VCaP (cell line): Measurements from ENCODE around the gene EIF4EBP3.
"Not testable (repeated sequence)": the region's sequence is repeated elsewhere in the genome, so short reads cannot be mapped to it uniquely, and the experiment has no call there.

Experiments
- H3K27ac ChIP-seq: fragments of 450-650 bp; 2 replicates; pipeline ENCODE4 v1.5.1; 2017
- TF ChIP-seq, protein P1 (sequence below): fragments of 450-650 bp; conservative IDR thresholded peaks from 2 replicates; pipeline ENCODE4 v1.5.1; 2017; ENCODE audit warnings: mild to moderate bottlenecking, moderate library complexity

EIF4EBP3 gene

GRCh38 chr5:140570058-140570457, 22.6 kb downstream of the EIF4EBP3 start:
- TF ChIP-seq, protein P1, sequence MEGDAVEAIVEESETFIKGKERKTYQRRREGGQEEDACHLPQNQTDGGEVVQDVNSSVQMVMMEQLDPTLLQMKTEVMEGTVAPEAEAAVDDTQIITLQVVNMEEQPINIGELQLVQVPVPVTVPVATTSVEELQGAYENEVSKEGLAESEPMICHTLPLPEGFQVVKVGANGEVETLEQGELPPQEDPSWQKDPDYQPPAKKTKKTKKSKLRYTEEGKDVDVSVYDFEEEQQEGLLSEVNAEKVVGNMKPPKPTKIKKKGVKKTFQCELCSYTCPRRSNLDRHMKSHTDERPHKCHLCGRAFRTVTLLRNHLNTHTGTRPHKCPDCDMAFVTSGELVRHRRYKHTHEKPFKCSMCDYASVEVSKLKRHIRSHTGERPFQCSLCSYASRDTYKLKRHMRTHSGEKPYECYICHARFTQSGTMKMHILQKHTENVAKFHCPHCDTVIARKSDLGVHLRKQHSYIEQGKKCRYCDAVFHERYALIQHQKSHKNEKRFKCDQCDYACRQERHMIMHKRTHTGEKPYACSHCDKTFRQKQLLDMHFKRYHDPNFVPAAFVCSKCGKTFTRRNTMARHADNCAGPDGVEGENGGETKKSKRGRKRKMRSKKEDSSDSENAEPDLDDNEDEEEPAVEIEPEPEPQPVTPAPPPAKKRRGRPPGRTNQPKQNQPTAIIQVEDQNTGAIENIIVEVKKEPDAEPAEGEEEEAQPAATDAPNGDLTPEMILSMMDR = no peak
- no peak overlapping the region for H3K27ac ChIP-seq

GRCh38 chr5:140570488-140570887, 23.0 kb downstream of the EIF4EBP3 start:
- H3K27ac ChIP-seq = no peak overlapping the region
- TF ChIP-seq, protein P1 = no peak

GRCh38 chr5:140571105-140571504, 23.6 kb downstream of the EIF4EBP3 start:
- TF ChIP-seq, protein P1 = no peak
- no peak overlapping the region for H3K27ac ChIP-seq

DNA sequence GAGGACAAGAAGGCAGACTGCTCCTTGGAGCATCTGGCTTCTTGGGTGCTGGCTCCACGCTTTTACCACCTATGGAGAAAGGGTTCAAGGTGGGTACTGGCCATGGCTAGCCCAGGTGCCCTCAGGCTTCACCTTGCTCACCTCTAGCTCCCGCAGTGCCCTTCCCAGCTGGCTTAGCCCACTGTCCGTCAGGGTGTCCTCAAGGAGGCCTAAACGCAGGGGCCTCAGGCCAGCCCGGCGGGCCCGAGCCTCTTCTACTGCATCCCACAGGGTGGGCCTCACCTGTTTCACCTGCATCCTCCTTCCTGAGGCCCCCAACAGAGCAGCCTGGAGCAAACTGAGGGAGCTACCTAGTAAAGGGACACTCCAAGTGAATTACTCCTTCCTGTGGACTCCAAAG, 26.2 kb downstream of the EIF4EBP3 start:
- H3K27ac ChIP-seq = no peak overlapping the region
- TF ChIP-seq, protein P1 = no peak

GRCh38 chr5:140574165-140574564, 26.7 kb downstream of the EIF4EBP3 start:
- TF ChIP-seq, protein P1 = no peak
- no peak overlapping the region for H3K27ac ChIP-seq

- no peak overlapping the region for H3K27ac ChIP-seq
- TF ChIP-seq, protein P1 = peak; percentile 26; the same call in 1 of the 2 replicates
Observed at GRCh38 chr5:140575309-140575708, 27.8 kb downstream of the EIF4EBP3 start.

DNA sequence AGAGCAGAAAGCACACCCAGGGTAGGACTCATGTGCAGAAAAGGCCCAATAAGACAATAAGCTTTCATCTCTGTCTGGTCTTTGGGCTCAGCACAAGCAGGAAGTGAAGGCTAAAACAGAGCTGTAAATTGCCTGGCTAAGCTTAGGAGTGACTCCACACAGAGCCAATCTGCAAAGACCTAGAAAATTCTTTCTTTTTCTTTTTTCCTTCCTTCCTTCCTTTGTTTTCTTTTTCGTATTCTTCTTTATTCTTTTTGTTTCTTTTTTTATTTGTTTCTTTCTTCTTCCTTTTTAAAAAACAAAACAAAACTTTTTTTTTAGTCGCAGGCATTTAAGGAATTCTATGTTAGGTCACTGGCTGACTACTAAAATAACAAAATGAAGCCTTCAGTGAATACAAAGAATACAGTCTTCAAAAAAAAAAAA, 29.3 kb downstream of the EIF4EBP3 start:
- TF ChIP-seq, protein P1 = no peak
- H3K27ac ChIP-seq = no peak overlapping the region

DNA sequence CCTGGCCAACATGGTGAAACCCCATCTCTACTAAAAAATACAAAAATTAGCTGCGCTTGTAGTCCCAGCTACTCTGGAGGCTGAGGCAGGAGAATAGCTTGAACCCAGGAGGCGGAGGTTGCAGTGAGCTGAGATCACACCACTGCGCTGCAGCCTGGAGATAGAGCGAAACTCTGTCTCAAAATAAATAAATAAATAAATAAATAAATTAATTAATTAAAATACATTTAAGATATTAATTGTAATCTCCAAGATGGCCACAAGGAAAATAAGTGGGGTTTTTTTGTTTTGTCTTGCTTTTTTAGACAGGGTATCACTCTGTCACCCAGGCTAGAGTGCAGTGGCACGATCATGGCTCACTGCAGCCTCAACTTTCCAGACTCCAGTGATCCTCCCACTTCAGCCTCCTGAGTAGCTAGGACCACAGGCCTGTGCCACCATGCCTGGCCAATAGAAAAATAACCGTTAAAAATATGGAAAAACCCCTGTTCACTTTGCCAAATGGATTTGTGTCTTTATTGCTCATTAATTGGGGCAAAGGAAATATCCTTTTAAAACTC, 31.8 kb downstream of the EIF4EBP3 start:
- not testable (repeated sequence) for H3K27ac ChIP-seq
